Thyroid gland (tissue), 4 donors: ENCODE measurements around the gene PLCB1. TPM values are rescaled to one million over a fixed set of nuclear protein-coding genes. Genes with fewer than 3 reads are reported as not detected.
"Not testable (repeated sequence)": the region's sequence is repeated elsewhere in the genome, so short reads cannot be mapped to it uniquely, and the experiment has no call there.

Source experiments
- DNase-seq, 2 donors: peaks; one replicate each; pipeline ENCODE4 v3.0.0-alpha.2; 2019
- H3K27ac ChIP-seq, 3 donors: fragments of 200-600 bp; sonication (generic); 1 replicate in 2 of 3; 2 replicates in 1 of 3; pipeline ENCODE4 v1.5.1; 2016 to 2019; ENCODE audit warnings: mild to moderate bottlenecking in 1 of 3, moderate library complexity in 1 of 3
- H3K27me3 ChIP-seq: fragments of 200-600 bp; sonication (generic); one replicate; pipeline ENCODE4 v1.5.1; 2019
- H3K36me3 ChIP-seq, 2 donors: fragments of 200-600 bp; sonication (generic); one replicate each; pipeline ENCODE4 v1.5.1; 2016 to 2019
- H3K4me1 ChIP-seq, 2 donors: fragments of 200-600 bp; sonication (generic); one replicate each; pipeline ENCODE4 v1.5.1; 2017 to 2019
- H3K4me3 ChIP-seq, 3 donors: fragments of 200-600 bp; sonication (generic); replicated peaks in 1 of 3; 1 replicate in 2 of 3; 2 replicates in 1 of 3; pipeline ENCODE4 v1.5.1; 2016; ENCODE audit warnings: mild to moderate bottlenecking in 1 of 3
- H3K9me3 ChIP-seq: fragments of 200-600 bp; sonication (generic); one replicate; pipeline ENCODE4 v1.5.1; 2017
- CTCF ChIP-seq, 6 experiments: fragments of 200-600 bp in 3 of 6; fragments of 450-650 bp in 3 of 6; sonication (generic) in 3 of 6; IDR thresholded peaks; one replicate each; pipeline ENCODE4 v1.5.1; 2016 to 2019; ENCODE audit warnings: antibody characterized with exemption in 6 of 6, mild to moderate bottlenecking in 2 of 6, inconsistent platforms in 1 of 6, moderate library complexity in 1 of 6
- POLR2A ChIP-seq, 2 donors: fragments of 450-650 bp; IDR thresholded peaks; one replicate each; pipeline ENCODE4 v1.6.1; 2017; ENCODE audit warnings: antibody characterized with exemption in 2 of 2, mild to moderate bottlenecking in 2 of 2, moderate library complexity in 1 of 2
- WGBS, 2 donors: methylation state at CpG; one replicate each; pipeline ENCODE4 v1.1.5; 2017; 5-methylcytosine and 5-hydroxymethylcytosine counted together
- intact Hi-C: fragments of 100-400 bp; cut with DNase I; formaldehyde crosslinking; loops from one replicate; pipeline ENCODE4 v1.15.1; 2023
- total RNA-seq, 4 donors: library from RNA; depleted of rRNA; stranded (reverse); fragments of >200 nt; gene quantifications; one replicate each; pipeline ENCODE4 v1.2.3, GENCODE V29; 2016

Gene PLCB1
- total RNA-seq, 4 donors from 2014 or later, result 7.3 to 14.1 (median 11.0) TPM

- DNase-seq, result no peak
- Histone ChIP-seq H3K27me3 (no peaks in the 10 kb centered on the region), H3K4me3 (no peak overlapping the region), H3K4me1 (no peaks in the 10 kb centered on the region), H3K27ac (no peak overlapping the region), H3K9me3 (no peaks in the 10 kb centered on the region), H3K36me3 (no peaks in the 10 kb centered on the region)
- no peak for TF ChIP-seq CTCF (IDR thresholded peaks at IDR 0.05)
- TF ChIP-seq POLR2A (IDR thresholded peaks at IDR 0.05), result no peak
- intact Hi-C loops, result no loop called here
- 77 to 79% methylated on average over 1 of the region's 1 CpG for WGBS, 2 donors
Observed at GRCh38 chr20:8587251-8587650, 455.2 kb downstream of the PLCB1 start.

- no peak for TF ChIP-seq CTCF (IDR thresholded peaks at IDR 0.05)
- no peak overlapping the region for H3K4me3 ChIP-seq
- H3K36me3 ChIP-seq, result no peaks in the 10 kb centered on the region
- no peaks in the 10 kb centered on the region for H3K9me3 ChIP-seq
- WGBS, 2 donors, result 86 to 95% methylated on average over 3 of the region's 3 CpGs
- intact Hi-C loops, result no loop called here
- H3K4me1 ChIP-seq, result no peaks in the 10 kb centered on the region
- H3K27me3 ChIP-seq, result no peaks in the 10 kb centered on the region
- DNase-seq, result no peak
- H3K27ac ChIP-seq, result no peak overlapping the region
Observed at GRCh38 chr20:8587810-8588209, 455.7 kb downstream of the PLCB1 start.

GRCh38 chr20:8589956-8590355 lies 457.9 kb downstream of the PLCB1 start:
- Histone ChIP-seq H3K27me3 (no peaks in the 10 kb centered on the region), H3K4me3 (no peak overlapping the region), H3K36me3 (no peaks in the 10 kb centered on the region), H3K27ac (no peak overlapping the region), H3K9me3 (no peaks in the 10 kb centered on the region), H3K4me1 (no peaks in the 10 kb centered on the region)
- TF ChIP-seq CTCF (IDR thresholded peaks at IDR 0.05) (no peak), POLR2A (IDR thresholded peaks at IDR 0.05) (no peak)
- intact Hi-C loops, result no loop called here
- DNase-seq, result no peak
- WGBS, 2 donors, result 85 to 90% methylated on average over 4 of the region's 4 CpGs

- not testable (repeated sequence) for H3K36me3 ChIP-seq
Observed at GRCh38 chr20:8600910-8601541, 469.0 kb downstream of the PLCB1 start.

GRCh38 chr20:8601542-8601912 lies 469.5 kb downstream of the PLCB1 start:
- H3K27me3 ChIP-seq, result no peaks in the 10 kb centered on the region
- H3K4me3 ChIP-seq, result no peak overlapping the region
- H3K36me3 ChIP-seq, result no peaks in the 10 kb centered on the region
- no peaks in the 10 kb centered on the region for H3K9me3 ChIP-seq
- intact Hi-C loops, result no loop called here
- 93 to 100% methylated on average over 1 of the region's 1 CpG for WGBS, 2 donors
- DNase-seq, result no peak
- TF ChIP-seq CTCF (IDR thresholded peaks at IDR 0.05), result no peak
- no peaks in the 10 kb centered on the region for H3K4me1 ChIP-seq
- H3K27ac ChIP-seq, result no peak overlapping the region

More at GRCh38 chr20:8600910-8601541, 469.0 kb downstream of the PLCB1 start:
- H3K4me1 ChIP-seq, H3K27me3 ChIP-seq, intact Hi-C loops, H3K27ac ChIP-seq, H3K4me3 ChIP-seq, DNase-seq, H3K9me3 ChIP-seq: not testable (repeated sequence)
- WGBS, 2 donors, result 96% methylated on average over 9 of the region's 18 CpGs
